BLaER1 (cell line): ENCODE results near the gene PRR29.

ENCODE experiments used
- H3K27ac ChIP-seq: shearing (Covaris generic); formaldehyde crosslinking; 2 replicates; pipeline ENCODE4 v1.8.1; 2022
- H3K27me3 ChIP-seq: shearing (Covaris generic); formaldehyde crosslinking; 2 replicates; pipeline ENCODE4 v1.8.1; 2022
- H3K36me3 ChIP-seq: shearing (Covaris generic); formaldehyde crosslinking; 2 replicates; pipeline ENCODE4 v1.8.1; 2022
- H3K4me1 ChIP-seq: shearing (Covaris generic); formaldehyde crosslinking; 2 replicates; pipeline ENCODE4 v1.8.1; 2022
- H3K4me2 ChIP-seq: shearing (Covaris generic); formaldehyde crosslinking; 2 replicates; pipeline ENCODE4 v1.8.1; 2022
- H3K4me3 ChIP-seq: shearing (Covaris generic); formaldehyde crosslinking; 2 replicates; pipeline ENCODE4 v1.8.1; 2022
- H3K9ac ChIP-seq: shearing (Covaris generic); formaldehyde crosslinking; 2 replicates; pipeline ENCODE4 v1.8.1; 2022
- H3K9me3 ChIP-seq: shearing (Covaris generic); formaldehyde crosslinking; 2 replicates; pipeline ENCODE4 v1.8.1; 2022
- H4K20me1 ChIP-seq: shearing (Covaris generic); formaldehyde crosslinking; 2 replicates; pipeline ENCODE4 v1.8.1; 2022
- Cebpa-rat ChIP-seq: shearing (Covaris generic); IDR thresholded peaks from 2 replicates; pipeline ENCODE4 v1.8.1; 2022

Gene PRR29

DNA sequence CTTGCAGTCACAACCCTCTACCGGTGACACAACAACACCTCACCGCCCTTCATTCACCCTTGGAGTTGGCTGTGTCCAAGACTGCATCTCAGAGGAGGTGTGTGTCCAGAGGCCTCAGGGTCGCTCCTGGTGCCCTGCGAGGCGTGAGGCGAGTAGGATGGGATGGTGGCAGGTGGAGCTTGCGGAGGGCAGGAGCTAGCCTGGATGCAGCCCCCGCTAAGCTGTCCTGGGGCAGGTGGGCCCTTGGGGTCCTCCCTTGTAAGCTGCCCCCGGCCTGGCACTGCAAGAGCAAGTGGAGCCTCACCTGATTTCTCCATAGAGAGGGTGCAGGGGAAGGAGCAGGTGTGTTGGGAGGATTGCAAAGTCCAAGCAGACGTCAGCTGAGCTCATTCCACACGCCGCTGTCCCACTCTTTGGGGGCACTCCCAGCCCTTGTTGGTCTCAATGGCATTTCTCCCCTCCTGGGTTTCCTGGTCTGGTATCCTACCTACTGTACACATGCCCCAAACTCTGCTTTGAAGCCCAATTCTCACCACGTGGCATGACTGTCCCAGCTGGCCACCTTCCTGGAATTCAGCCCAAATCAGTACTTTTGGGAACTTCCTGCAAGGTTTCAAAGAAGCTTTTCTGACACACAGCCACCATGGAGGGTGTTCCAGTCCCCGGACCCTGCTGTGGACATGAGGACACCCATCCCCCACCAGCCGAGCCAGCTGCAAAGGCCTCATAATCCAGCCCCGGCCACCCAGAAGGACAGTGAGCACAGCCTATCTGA lies 40.4 kb downstream of the PRR29 start:
- Histone ChIP-seq H3K27ac (no peak overlapping the region), H3K9ac (no peak overlapping the region), H3K4me1 (no peaks in the 10 kb centered on the region), H3K4me3 (no peak overlapping the region), H3K9me3 (no peaks in the 10 kb centered on the region), H4K20me1 (no peaks in the 10 kb centered on the region), H3K27me3 (no peaks in the 10 kb centered on the region), H3K36me3 (peaks cover 14% of the 10 kb centered on the region), H3K4me2 (no peak overlapping the region)
- TF ChIP-seq Cebpa-rat: no peak

GRCh38 chr17:64039106-64039400 lies 40.9 kb downstream of the PRR29 start:
- no peak overlapping the region for H3K27ac ChIP-seq
- H3K4me3 ChIP-seq: no peak overlapping the region
- H3K27me3 ChIP-seq: no peaks in the 10 kb centered on the region
- H3K9ac ChIP-seq: no peak overlapping the region
- peaks cover 20% of the 10 kb centered on the region for H3K36me3 ChIP-seq
- TF ChIP-seq Cebpa-rat: no peak
- H3K4me1 ChIP-seq: no peaks in the 10 kb centered on the region
- no peaks in the 10 kb centered on the region for H3K9me3 ChIP-seq
- no peaks in the 10 kb centered on the region for H4K20me1 ChIP-seq
- no peak overlapping the region for H3K4me2 ChIP-seq

DNA sequence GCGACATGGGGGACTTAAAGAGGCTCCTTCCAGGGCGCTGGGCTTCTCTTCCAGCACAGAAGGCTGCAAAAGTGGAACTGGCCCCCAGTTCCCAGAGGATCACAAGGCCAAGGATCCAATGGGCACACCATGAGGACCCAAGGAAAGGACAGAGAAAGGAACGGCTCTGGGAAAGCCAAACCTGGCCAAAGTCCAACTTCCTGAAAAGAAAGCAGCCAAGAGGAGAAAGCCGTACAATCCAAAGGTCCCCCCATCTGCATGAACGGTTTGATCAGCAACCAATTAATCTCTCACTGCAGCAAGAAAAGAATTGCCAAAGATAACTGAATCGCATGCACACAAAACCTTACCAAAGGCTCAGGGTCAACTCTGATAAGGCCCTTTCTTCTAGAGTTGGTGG lies 42.1 kb downstream of the PRR29 start:
- no peaks in the 10 kb centered on the region for H4K20me1 ChIP-seq
- no peak overlapping the region for H3K4me2 ChIP-seq
- H3K4me3 ChIP-seq: no peak overlapping the region
- no peaks in the 10 kb centered on the region for H3K27me3 ChIP-seq
- no peak for TF ChIP-seq Cebpa-rat
- no peak overlapping the region for H3K27ac ChIP-seq
- peaks cover 31% of the 10 kb centered on the region for H3K36me3 ChIP-seq
- H3K9ac ChIP-seq: no peak overlapping the region
- H3K9me3 ChIP-seq: no peaks in the 10 kb centered on the region
- no peaks in the 10 kb centered on the region for H3K4me1 ChIP-seq

- Histone ChIP-seq H3K27me3 (no peaks in the 10 kb centered on the region), H3K4me3 (no peak overlapping the region), H3K4me2 (no peak overlapping the region), H4K20me1 (no peaks in the 10 kb centered on the region), H3K27ac (no peak overlapping the region), H3K9ac (no peak overlapping the region), H3K4me1 (no peaks in the 10 kb centered on the region), H3K36me3 (peaks cover 48% of the 10 kb centered on the region), H3K9me3 (no peaks in the 10 kb centered on the region)
- TF ChIP-seq Cebpa-rat: no peak
These were observed 43.8 kb downstream of the PRR29 start for GRCh38 chr17:64041912-64042311.

DNA sequence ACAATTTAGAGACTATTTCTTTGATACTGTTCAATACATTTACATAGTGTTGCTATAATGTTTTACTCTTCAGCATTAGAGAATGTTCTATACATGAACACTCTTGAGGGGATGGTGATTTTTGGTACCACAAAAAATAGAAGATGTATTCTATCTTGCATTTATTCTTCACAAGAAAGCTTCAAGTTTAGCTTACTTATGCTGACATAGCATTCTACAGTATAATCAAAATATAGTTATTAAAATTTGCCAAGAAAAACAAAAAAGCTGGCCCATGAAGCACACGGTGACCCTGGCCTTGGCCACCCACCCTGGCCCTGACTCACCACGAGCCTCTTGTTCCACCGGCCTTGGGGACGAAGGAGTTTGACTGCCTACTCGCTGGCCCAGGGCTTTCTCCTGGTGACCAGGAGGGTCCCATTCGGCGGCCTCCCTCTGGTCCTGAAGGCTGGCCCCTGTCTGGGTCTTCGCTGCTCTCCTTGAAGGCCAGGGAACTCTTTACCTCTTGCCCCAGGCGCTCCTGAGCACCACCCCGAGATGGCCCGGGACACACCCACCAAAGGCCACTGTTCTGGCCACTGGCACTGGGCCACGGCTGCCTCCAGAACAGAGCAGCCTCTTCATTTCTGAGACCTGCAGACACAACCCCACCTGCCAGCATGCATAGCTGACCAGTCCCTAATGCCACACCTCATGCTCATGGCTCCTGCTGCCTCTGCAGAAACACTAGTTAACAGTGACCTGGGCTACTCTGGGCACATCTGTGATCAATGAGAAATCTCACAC lies 44.7 kb downstream of the PRR29 start:
- Histone ChIP-seq H3K9me3 (no peaks in the 10 kb centered on the region), H3K36me3 (peaks cover 49% of the 10 kb centered on the region), H3K27me3 (no peaks in the 10 kb centered on the region), H3K4me3 (no peak overlapping the region), H4K20me1 (no peaks in the 10 kb centered on the region), H3K9ac (no peak overlapping the region), H3K4me2 (no peak overlapping the region), H3K4me1 (no peaks in the 10 kb centered on the region), H3K27ac (no peak overlapping the region)
- no peak for TF ChIP-seq Cebpa-rat

GRCh38 chr17:64045176-64045575 lies 47.0 kb downstream of the PRR29 start:
- Histone ChIP-seq H3K4me1 (no peaks in the 10 kb centered on the region), H3K4me2 (no peak overlapping the region), H3K9me3 (no peaks in the 10 kb centered on the region), H3K4me3 (no peak overlapping the region), H3K36me3 (peaks cover 65% of the 10 kb centered on the region), H4K20me1 (no peaks in the 10 kb centered on the region), H3K27ac (no peak overlapping the region), H3K27me3 (no peaks in the 10 kb centered on the region), H3K9ac (no peak overlapping the region)
- no peak for TF ChIP-seq Cebpa-rat

- no peaks in the 10 kb centered on the region for H4K20me1 ChIP-seq
- no peaks in the 10 kb centered on the region for H3K4me1 ChIP-seq
- no peak overlapping the region for H3K4me3 ChIP-seq
- H3K36me3 ChIP-seq: peaks cover 71% of the 10 kb centered on the region
- H3K27ac ChIP-seq: no peak overlapping the region
- H3K27me3 ChIP-seq: no peaks in the 10 kb centered on the region
- H3K9me3 ChIP-seq: no peaks in the 10 kb centered on the region
- no peak overlapping the region for H3K4me2 ChIP-seq
- no peak overlapping the region for H3K9ac ChIP-seq
- TF ChIP-seq Cebpa-rat: no peak
These were observed 50.7 kb downstream of the PRR29 start for GRCh38 chr17:64048805-64049204.

- Histone ChIP-seq H3K9me3 (no peaks in the 10 kb centered on the region), H3K27ac (no peak overlapping the region), H3K27me3 (no peaks in the 10 kb centered on the region), H3K4me3 (no peak overlapping the region), H3K9ac (no peak overlapping the region), H4K20me1 (no peaks in the 10 kb centered on the region), H3K4me1 (0 out of 2 replicates have a peak, but pooled peaks cover under 1% of the 10 kb centered on the region), H3K36me3 (peaks cover 67% of the 10 kb centered on the region; the same call in 1 of the 2 replicates), H3K4me2 (no peak overlapping the region)
- TF ChIP-seq Cebpa-rat: no peak
These were observed 53.0 kb downstream of the PRR29 start for GRCh38 chr17:64051153-64051552.

- no peak overlapping the region for H3K4me2 ChIP-seq
- TF ChIP-seq Cebpa-rat: no peak
- no peak overlapping the region for H3K9ac ChIP-seq
- no peak overlapping the region for H3K27ac ChIP-seq
- H3K4me1 ChIP-seq: 0 out of 2 replicates have a peak, but pooled peaks cover 9% of the 10 kb centered on the region
- H3K27me3 ChIP-seq: no peaks in the 10 kb centered on the region
- no peak overlapping the region for H3K4me3 ChIP-seq
- no peaks in the 10 kb centered on the region for H4K20me1 ChIP-seq
- peaks cover 61% of the 10 kb centered on the region; the same call in 1 of the 2 replicates for H3K36me3 ChIP-seq
- H3K9me3 ChIP-seq: no peaks in the 10 kb centered on the region
These were observed 55.0 kb downstream of the PRR29 start for GRCh38 chr17:64053101-64053500.
